ENCODE measurements around the gene RPAP3. TPM values are rescaled to one million over a fixed set of nuclear protein-coding genes. Genes with fewer than 3 reads are reported as not detected.

RPAP3 gene
- total and polyA plus RNA-seq, 2 experiments from 2014 or later, result 31.4 to 69.9 TPM

DNA sequence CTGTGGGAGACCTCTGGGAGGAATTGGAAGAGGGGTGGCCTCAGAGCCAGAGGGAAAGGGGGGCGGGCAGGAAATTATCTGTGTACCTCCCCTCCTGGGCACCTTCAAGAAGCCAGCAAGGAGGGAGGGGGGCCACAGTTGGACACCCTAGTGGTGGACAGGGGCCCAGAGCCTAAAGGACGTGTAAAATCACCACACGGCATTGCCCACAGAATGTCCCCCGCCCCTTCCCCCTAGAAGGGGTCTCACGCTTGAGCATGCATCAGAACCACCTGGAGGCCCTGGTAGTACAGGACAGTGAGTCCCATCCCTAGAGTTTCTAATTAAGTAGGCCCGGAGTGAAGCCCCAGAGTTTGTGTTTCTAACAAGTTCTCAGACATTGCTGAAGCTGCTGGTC, 11.2 kb upstream of the RPAP3 start:
- no peaks in the 10 kb centered on the region for H3K9me3 Mint-ChIP-seq
- 0 out of 2 replicates have a peak, but pooled peaks cover 3% of the 10 kb centered on the region for H3F3A ChIP-seq (replicated peaks; ENCODE audit: low read depth)
- no peak overlapping the region for H3K4me3 Mint-ChIP-seq
- no peaks in the 10 kb centered on the region for H3K36me3 ChIP-seq (ENCODE audit: insufficient read depth)
- no peaks in the 10 kb centered on the region; the same call in 2 of the 3 replicates for H3K36me3 Mint-ChIP-seq (ENCODE audit: low read depth)
- H3K27ac Mint-ChIP-seq, result no peak overlapping the region
- H3K4me2 ChIP-seq, result no peak overlapping the region
- ATAC-seq (no peak), DNase-seq (ENCODE audit: low spot score) (no peak)
- no peaks in the 10 kb centered on the region; the same call in 1 of the 2 replicates for H3K27me3 ChIP-seq (ENCODE audit: insufficient read depth)
- H2AFZ ChIP-seq, result no peak overlapping the region
- peaks cover 18% of the 10 kb centered on the region for H3K27me3 Mint-ChIP-seq (ENCODE audit: insufficient read depth, low read depth, poor library complexity)
- no peak for TF ChIP-seq ZNF331 (CRISPR knock-in tag; IDR thresholded peaks at IDR 0.05; ENCODE audit: low read depth)
- no peak for TF ChIP-seq ZNF114 (CRISPR knock-in tag; IDR thresholded peaks at IDR 0.05)
- no peak for TF ChIP-seq NANOG (IDR thresholded peaks at IDR 0.05; ENCODE audit: borderline replicate concordance)
- no peak for TF ChIP-seq JUNB (IDR thresholded peaks at IDR 0.05; ENCODE audit: unreplicated experiment)
- no peak for TF ChIP-seq CREB1 (CRISPR knock-in tag; IDR thresholded peaks at IDR 0.05; ENCODE audit: low read depth)
- no peak for TF ChIP-seq EZH2phosphoT487 (IDR thresholded peaks at IDR 0.05; ENCODE audit: unreplicated experiment)
- TF ChIP-seq STAT1 (IDR thresholded peaks at IDR 0.05; ENCODE audit: unreplicated experiment), result no peak
- no peak for TF ChIP-seq POLR2AphosphoS5 (IDR thresholded peaks at IDR 0.05; ENCODE audit: low read depth)
- TF ChIP-seq, protein P1, sequence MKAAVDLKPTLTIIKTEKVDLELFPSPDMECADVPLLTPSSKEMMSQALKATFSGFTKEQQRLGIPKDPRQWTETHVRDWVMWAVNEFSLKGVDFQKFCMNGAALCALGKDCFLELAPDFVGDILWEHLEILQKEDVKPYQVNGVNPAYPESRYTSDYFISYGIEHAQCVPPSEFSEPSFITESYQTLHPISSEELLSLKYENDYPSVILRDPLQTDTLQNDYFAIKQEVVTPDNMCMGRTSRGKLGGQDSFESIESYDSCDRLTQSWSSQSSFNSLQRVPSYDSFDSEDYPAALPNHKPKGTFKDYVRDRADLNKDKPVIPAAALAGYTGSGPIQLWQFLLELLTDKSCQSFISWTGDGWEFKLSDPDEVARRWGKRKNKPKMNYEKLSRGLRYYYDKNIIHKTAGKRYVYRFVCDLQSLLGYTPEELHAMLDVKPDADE (IDR thresholded peaks at IDR 0.05), result no peak
- TF ChIP-seq, protein P2, sequence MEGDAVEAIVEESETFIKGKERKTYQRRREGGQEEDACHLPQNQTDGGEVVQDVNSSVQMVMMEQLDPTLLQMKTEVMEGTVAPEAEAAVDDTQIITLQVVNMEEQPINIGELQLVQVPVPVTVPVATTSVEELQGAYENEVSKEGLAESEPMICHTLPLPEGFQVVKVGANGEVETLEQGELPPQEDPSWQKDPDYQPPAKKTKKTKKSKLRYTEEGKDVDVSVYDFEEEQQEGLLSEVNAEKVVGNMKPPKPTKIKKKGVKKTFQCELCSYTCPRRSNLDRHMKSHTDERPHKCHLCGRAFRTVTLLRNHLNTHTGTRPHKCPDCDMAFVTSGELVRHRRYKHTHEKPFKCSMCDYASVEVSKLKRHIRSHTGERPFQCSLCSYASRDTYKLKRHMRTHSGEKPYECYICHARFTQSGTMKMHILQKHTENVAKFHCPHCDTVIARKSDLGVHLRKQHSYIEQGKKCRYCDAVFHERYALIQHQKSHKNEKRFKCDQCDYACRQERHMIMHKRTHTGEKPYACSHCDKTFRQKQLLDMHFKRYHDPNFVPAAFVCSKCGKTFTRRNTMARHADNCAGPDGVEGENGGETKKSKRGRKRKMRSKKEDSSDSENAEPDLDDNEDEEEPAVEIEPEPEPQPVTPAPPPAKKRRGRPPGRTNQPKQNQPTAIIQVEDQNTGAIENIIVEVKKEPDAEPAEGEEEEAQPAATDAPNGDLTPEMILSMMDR (conservative IDR thresholded peaks at IDR 0.05; ENCODE audit: low read depth in 2 of 2), result no peak
- TF ChIP-seq, protein P3, sequence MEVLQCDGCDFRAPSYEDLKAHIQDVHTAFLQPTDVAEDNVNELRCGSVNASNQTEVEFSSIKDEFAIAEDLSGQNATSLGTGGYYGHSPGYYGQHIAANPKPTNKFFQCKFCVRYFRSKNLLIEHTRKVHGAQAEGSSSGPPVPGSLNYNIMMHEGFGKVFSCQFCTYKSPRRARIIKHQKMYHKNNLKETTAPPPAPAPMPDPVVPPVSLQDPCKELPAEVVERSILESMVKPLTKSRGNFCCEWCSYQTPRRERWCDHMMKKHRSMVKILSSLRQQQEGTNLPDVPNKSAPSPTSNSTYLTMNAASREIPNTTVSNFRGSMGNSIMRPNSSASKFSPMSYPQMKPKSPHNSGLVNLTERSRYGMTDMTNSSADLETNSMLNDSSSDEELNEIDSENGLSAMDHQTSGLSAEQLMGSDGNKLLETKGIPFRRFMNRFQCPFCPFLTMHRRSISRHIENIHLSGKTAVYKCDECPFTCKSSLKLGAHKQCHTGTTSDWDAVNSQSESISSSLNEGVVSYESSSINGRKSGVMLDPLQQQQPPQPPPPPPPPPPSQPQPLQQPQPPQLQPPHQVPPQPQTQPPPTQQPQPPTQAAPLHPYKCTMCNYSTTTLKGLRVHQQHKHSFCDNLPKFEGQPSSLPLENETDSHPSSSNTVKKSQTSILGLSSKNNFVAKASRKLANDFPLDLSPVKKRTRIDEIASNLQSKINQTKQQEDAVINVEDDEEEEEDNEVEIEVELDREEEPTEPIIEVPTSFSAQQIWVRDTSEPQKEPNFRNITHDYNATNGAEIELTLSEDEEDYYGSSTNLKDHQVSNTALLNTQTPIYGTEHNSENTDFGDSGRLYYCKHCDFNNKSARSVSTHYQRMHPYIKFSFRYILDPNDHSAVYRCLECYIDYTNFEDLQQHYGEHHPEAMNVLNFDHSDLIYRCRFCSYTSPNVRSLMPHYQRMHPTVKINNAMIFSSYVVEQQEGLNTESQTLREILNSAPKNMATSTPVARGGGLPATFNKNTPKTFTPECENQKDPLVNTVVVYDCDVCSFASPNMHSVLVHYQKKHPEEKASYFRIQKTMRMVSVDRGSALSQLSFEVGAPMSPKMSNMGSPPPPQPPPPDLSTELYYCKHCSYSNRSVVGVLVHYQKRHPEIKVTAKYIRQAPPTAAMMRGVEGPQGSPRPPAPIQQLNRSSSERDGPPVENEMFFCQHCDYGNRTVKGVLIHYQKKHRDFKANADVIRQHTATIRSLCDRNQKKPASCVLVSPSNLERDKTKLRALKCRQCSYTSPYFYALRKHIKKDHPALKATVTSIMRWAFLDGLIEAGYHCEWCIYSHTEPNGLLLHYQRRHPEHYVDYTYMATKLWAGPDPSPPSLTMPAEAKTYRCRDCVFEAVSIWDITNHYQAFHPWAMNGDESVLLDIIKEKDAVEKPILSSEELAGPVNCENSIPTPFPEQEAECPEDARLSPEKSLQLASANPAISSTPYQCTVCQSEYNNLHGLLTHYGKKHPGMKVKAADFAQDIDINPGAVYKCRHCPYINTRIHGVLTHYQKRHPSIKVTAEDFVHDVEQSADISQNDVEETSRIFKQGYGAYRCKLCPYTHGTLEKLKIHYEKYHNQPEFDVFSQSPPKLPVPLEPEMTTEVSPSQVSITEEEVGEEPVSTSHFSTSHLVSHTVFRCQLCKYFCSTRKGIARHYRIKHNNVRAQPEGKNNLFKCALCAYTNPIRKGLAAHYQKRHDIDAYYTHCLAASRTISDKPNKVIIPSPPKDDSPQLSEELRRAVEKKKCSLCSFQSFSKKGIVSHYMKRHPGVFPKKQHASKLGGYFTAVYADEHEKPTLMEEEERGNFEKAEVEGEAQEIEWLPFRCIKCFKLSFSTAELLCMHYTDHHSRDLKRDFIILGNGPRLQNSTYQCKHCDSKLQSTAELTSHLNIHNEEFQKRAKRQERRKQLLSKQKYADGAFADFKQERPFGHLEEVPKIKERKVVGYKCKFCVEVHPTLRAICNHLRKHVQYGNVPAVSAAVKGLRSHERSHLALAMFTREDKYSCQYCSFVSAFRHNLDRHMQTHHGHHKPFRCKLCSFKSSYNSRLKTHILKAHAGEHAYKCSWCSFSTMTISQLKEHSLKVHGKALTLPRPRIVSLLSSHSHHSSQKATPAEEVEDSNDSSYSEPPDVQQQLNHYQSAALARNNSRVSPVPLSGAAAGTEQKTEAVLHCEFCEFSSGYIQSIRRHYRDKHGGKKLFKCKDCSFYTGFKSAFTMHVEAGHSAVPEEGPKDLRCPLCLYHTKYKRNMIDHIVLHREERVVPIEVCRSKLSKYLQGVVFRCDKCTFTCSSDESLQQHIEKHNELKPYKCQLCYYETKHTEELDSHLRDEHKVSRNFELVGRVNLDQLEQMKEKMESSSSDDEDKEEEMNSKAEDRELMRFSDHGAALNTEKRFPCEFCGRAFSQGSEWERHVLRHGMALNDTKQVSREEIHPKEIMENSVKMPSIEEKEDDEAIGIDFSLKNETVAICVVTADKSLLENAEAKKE (CRISPR knock-in tag; IDR thresholded peaks at IDR 0.05), result no peak
- no peaks in the 10 kb centered on the region; the same call in 1 of the 2 replicates for H4K20me1 ChIP-seq (replicated peaks; ENCODE audit: insufficient read depth)
- H3K4me3 ChIP-seq, result no peak overlapping the region
- H3K9me2 ChIP-seq (ENCODE audit: insufficient read depth), result no peaks in the 10 kb centered on the region
- no peaks in the 10 kb centered on the region for H3K79me2 ChIP-seq (replicated peaks; ENCODE audit: insufficient read depth)
- H3K27ac ChIP-seq (ENCODE audit: low read depth), result no peak overlapping the region
- peaks cover 26% of the 10 kb centered on the region for H3K4me1 Mint-ChIP-seq
- H3K4me1 ChIP-seq (ENCODE audit: insufficient read depth), result peaks cover 10% of the 10 kb centered on the region

Data from GM23338 (cell line).